ENCODE data around the gene PDZD2. TPM values are rescaled to one million over a fixed set of nuclear protein-coding genes. Genes with fewer than 3 reads are reported as not detected.
"Not testable (repeated sequence)": the region's sequence is repeated elsewhere in the genome, so short reads cannot be mapped to it uniquely, and the experiment has no call there.

The PDZD2 gene
- total RNA-seq, 1 experiment from 2014 or later: 2.2 TPM

DNA sequence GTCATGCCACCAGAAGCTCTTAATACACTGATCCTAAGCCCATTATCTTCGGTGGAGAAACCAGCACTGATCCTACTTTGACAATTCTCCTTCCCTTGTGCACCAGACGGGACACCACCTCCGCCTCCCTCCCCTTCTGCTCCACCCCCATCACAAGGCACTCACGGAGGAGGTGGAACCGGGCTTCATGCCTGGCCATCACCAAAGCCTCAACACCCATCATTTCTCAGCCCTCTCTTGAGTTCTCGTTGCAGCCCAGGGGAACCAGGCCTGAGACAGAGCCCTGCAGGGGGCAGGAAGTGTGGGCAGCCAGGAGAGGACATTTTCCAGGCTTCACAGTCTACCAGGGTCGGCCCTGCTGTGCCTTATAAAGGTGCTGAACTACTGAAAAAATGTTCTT, 374.7 kb downstream of the PDZD2 start:
- POLR2A ChIA-PET (ENCODE audit: low non-redundant PET): no interaction called here

DNA sequence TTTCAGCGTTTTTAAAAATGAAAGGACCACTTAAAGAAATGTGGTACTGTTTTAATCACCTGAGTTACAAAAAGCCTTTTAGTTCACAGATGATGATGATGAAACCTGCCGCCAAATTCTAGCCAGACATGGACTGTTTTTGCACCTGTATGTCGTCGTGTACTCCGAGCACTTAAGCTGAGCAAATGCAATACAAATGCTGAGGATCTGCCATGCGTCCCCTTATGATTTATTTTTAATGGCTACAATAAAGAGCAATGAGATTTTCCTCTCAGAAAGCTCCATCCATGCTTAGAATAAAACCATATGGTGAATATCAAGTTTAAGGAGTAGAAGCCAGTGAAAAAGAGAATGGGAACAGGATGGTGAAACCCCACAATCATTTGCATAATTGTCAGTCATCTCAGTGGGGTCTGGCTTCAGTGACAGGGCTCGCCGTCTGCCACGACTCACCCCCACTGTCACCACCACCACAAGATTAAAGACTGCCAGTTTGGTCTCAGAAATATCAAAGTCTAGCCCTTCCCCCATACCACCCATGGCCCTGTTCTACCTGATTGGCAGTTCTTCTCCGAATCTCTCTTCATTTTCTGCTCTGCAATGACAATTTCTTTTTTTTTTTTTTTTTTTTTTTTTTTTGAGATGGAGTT, 375.3 kb downstream of the PDZD2 start:
- no TSS peak for BruUV-seq (replicated peaks)
- Histone ChIP-seq H3K27me3 (replicated peaks; ENCODE audit: insufficient read depth, low read depth, low read length, poor library complexity) (no peaks in the 10 kb centered on the region), H3K36me3 (ENCODE audit: insufficient read depth, low read length, poor library complexity, severe bottlenecking) (no peaks in the 10 kb centered on the region), H3K9me3 (ENCODE audit: low read depth, low read length, poor library complexity, severe bottlenecking) (no peaks in the 10 kb centered on the region), H3K4me3 (ENCODE audit: low read depth, low read length, poor library complexity, severe bottlenecking) (peak overlapping the region; percentile 21), H3K4me1 (ENCODE audit: insufficient read depth, low read length, poor library complexity, severe bottlenecking) (peaks cover 30% of the 10 kb centered on the region), H3K27ac (ENCODE audit: low read depth, low read length, poor library complexity, severe bottlenecking) (peak overlapping the region; percentile 17)
- ChIA-PET CTCF (interaction anchor here (1.3 kb wide), 1 partner anchor 62 kb away, joined by 3 read pairs; no protein-coding TSS in a partner anchor), POLR2A (ENCODE audit: low non-redundant PET) (no interaction called here)
- peak; percentile 64 for DNase-seq (ENCODE audit: low spot score)
- intact Hi-C loops (cut with micrococcal nuclease; ENCODE audit: unreplicated experiment): no loop called here
- TF ChIP-seq, protein P1, sequence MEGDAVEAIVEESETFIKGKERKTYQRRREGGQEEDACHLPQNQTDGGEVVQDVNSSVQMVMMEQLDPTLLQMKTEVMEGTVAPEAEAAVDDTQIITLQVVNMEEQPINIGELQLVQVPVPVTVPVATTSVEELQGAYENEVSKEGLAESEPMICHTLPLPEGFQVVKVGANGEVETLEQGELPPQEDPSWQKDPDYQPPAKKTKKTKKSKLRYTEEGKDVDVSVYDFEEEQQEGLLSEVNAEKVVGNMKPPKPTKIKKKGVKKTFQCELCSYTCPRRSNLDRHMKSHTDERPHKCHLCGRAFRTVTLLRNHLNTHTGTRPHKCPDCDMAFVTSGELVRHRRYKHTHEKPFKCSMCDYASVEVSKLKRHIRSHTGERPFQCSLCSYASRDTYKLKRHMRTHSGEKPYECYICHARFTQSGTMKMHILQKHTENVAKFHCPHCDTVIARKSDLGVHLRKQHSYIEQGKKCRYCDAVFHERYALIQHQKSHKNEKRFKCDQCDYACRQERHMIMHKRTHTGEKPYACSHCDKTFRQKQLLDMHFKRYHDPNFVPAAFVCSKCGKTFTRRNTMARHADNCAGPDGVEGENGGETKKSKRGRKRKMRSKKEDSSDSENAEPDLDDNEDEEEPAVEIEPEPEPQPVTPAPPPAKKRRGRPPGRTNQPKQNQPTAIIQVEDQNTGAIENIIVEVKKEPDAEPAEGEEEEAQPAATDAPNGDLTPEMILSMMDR (conservative IDR thresholded peaks at IDR 0.05; ENCODE audit: low read depth, low read length): no peak
- TF ChIP-seq EZH2 (IDR thresholded peaks at IDR 0.05; ENCODE audit: borderline replicate concordance, low read depth, low read length, poor library complexity, severe bottlenecking): no peak

More for the DNA sequence above, 374.7 kb downstream of the PDZD2 start:
- Histone ChIP-seq H3K4me3 (ENCODE audit: low read depth, low read length, poor library complexity, severe bottlenecking) (peak overlapping the region; percentile 21), H3K27me3 (replicated peaks; ENCODE audit: insufficient read depth, low read depth, low read length, poor library complexity) (no peaks in the 10 kb centered on the region), H3K36me3 (ENCODE audit: insufficient read depth, low read length, poor library complexity, severe bottlenecking) (no peaks in the 10 kb centered on the region), H3K27ac (ENCODE audit: low read depth, low read length, poor library complexity, severe bottlenecking) (peak overlapping the region; percentile 17), H3K4me1 (ENCODE audit: insufficient read depth, low read length, poor library complexity, severe bottlenecking) (peaks cover 29% of the 10 kb centered on the region), H3K9me3 (ENCODE audit: low read depth, low read length, poor library complexity, severe bottlenecking) (no peaks in the 10 kb centered on the region)
- no TSS peak for BruUV-seq (replicated peaks)
- CTCF ChIA-PET: interaction anchor here (1.3 kb wide), 1 partner anchor 63 kb away, joined by 3 read pairs; no protein-coding TSS in a partner anchor
- TF ChIP-seq EZH2 (IDR thresholded peaks at IDR 0.05; ENCODE audit: borderline replicate concordance, low read depth, low read length, poor library complexity, severe bottlenecking): no peak
- TF ChIP-seq, protein P1 (conservative IDR thresholded peaks at IDR 0.05; ENCODE audit: low read depth, low read length): no peak
- intact Hi-C loops (cut with micrococcal nuclease; ENCODE audit: unreplicated experiment): no loop called here
- peak; percentile 62 for DNase-seq (ENCODE audit: low spot score)

DNA sequence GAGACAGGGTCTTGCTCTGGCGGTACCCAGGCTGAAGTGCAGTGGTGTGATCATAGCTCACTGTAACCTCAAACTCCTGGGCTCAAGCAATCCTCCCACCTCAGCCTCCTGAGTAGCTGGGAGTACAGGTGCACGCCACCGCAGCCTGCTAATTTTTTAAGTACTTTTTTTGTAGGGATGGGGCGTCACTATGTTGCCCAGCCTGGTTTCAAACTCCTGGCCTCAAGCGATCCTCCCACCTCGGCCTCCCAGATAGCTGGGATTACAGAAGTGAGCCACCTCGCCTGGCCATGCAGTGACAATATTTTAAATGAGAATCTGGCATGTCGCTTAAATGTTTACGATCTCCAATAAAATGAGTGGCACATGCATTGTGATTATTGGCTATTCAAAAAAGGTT, 376.3 kb downstream of the PDZD2 start:
- H3K9me3 ChIP-seq (ENCODE audit: low read depth, low read length, poor library complexity, severe bottlenecking); H3K27ac ChIP-seq (ENCODE audit: low read depth, low read length, poor library complexity, severe bottlenecking); H3K4me3 ChIP-seq (ENCODE audit: low read depth, low read length, poor library complexity, severe bottlenecking); CTCF ChIA-PET; H3K27me3 ChIP-seq (replicated peaks; ENCODE audit: insufficient read depth, low read depth, low read length, poor library complexity); BruUV-seq (replicated peaks); intact Hi-C loops (cut with micrococcal nuclease; ENCODE audit: unreplicated experiment); DNase-seq (ENCODE audit: low spot score); H3K36me3 ChIP-seq (ENCODE audit: insufficient read depth, low read length, poor library complexity, severe bottlenecking); POLR2A ChIA-PET (ENCODE audit: low non-redundant PET): not testable (repeated sequence)
- H3K4me1 ChIP-seq (ENCODE audit: insufficient read depth, low read length, poor library complexity, severe bottlenecking): peaks cover 30% of the 10 kb centered on the region
